PFSK-1 (cell line): ENCODE results near the gene EFCAB6.

ENCODE experiments used
- POLR2AphosphoS5 ChIP-seq: IDR thresholded peaks from 2 replicates; pipeline ENCODE4 v1.6.1; 2012; ENCODE audit warnings: low read depth, mild to moderate bottlenecking, control low read depth, low read length, moderate library complexity
- SIN3A ChIP-seq: IDR thresholded peaks from 2 replicates; pipeline ENCODE4 v1.6.1; 2012; ENCODE audit warnings: mild to moderate bottlenecking, low read length, moderate library complexity, borderline replicate concordance; ENCODE audit not compliant: insufficient read depth
- TAF1 ChIP-seq: IDR thresholded peaks from 2 replicates; pipeline ENCODE4 v1.6.1; 2012; ENCODE audit warnings: low read length, control low read depth, borderline replicate concordance; ENCODE audit not compliant: insufficient read depth
- TF ChIP-seq, protein P1 (sequence below), 2 experiments: IDR thresholded peaks; 2 replicates each; pipeline versions ENCODE4 v1.6.1 to v1.8.0; 2011 to 2012; ENCODE audit warnings: low read depth in 2 of 2, low read length in 2 of 2, control low read depth in 1 of 2, inconsistent platforms in 1 of 2, mild to moderate bottlenecking in 1 of 2, moderate library complexity in 1 of 2; ENCODE audit not compliant: insufficient read depth in 1 of 2

DNA sequence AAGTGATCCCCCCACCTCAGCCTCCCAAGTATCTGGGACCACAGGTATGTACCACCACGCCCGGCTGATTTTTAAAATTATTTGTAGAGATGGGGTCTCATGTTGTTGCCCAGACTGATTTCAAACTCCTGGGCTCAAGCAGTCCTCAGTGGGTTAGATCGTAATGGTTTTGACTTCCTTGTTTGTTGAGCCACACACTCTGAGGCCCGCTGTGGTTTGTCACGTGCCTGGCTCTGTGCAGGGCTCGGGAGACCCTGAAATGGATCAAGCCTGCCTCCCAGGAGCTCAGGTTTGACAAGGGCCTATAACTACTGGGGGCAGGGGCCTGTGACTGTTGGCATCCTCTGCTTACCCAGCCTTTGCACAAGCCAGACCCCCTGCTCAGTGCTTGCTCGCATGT is 332.1 kb downstream of the EFCAB6 start:
- no peak for TF ChIP-seq POLR2AphosphoS5
- no peak for TF ChIP-seq SIN3A
- TF ChIP-seq TAF1: no peak
- TF ChIP-seq, protein P1, sequence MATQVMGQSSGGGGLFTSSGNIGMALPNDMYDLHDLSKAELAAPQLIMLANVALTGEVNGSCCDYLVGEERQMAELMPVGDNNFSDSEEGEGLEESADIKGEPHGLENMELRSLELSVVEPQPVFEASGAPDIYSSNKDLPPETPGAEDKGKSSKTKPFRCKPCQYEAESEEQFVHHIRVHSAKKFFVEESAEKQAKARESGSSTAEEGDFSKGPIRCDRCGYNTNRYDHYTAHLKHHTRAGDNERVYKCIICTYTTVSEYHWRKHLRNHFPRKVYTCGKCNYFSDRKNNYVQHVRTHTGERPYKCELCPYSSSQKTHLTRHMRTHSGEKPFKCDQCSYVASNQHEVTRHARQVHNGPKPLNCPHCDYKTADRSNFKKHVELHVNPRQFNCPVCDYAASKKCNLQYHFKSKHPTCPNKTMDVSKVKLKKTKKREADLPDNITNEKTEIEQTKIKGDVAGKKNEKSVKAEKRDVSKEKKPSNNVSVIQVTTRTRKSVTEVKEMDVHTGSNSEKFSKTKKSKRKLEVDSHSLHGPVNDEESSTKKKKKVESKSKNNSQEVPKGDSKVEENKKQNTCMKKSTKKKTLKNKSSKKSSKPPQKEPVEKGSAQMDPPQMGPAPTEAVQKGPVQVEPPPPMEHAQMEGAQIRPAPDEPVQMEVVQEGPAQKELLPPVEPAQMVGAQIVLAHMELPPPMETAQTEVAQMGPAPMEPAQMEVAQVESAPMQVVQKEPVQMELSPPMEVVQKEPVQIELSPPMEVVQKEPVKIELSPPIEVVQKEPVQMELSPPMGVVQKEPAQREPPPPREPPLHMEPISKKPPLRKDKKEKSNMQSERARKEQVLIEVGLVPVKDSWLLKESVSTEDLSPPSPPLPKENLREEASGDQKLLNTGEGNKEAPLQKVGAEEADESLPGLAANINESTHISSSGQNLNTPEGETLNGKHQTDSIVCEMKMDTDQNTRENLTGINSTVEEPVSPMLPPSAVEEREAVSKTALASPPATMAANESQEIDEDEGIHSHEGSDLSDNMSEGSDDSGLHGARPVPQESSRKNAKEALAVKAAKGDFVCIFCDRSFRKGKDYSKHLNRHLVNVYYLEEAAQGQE (IDR thresholded peaks at IDR 0.05; ENCODE audit: insufficient read depth in 1 of 2, low read depth in 2 of 2, low read length in 2 of 2): no peak
